Skeletal muscle cell (primary cell): ENCODE data around the gene GAS1.

ENCODE experiments used
- DNase-seq: peaks from one replicate; pipeline ENCODE4 v3.0.0-alpha.2; 2010; ENCODE audit warnings: low read depth
- H3K4me3 ChIP-seq: 2 replicates; pipeline ENCODE4 v1.5.1; 2011; ENCODE audit warnings: low read depth, mild to moderate bottlenecking, control low read depth, low read length, moderate library complexity

Gene GAS1

GRCh38 chr9:86966852-86967511 is 19.7 kb upstream of the GAS1 start:
- no peak for DNase-seq
- H3K4me3 ChIP-seq: no peak overlapping the region

- no peak overlapping the region for H3K4me3 ChIP-seq
- DNase-seq: no peak
These were observed 18.5 kb upstream of the GAS1 start for GRCh38 chr9:86965636-86966395.

GRCh38 chr9:86962692-86963091 is 15.4 kb upstream of the GAS1 start:
- no peak for DNase-seq
- H3K4me3 ChIP-seq: no peak overlapping the region

- no peak overlapping the region for H3K4me3 ChIP-seq
- no peak for DNase-seq
These were observed 13.6 kb upstream of the GAS1 start for GRCh38 chr9:86960938-86961337.

DNA sequence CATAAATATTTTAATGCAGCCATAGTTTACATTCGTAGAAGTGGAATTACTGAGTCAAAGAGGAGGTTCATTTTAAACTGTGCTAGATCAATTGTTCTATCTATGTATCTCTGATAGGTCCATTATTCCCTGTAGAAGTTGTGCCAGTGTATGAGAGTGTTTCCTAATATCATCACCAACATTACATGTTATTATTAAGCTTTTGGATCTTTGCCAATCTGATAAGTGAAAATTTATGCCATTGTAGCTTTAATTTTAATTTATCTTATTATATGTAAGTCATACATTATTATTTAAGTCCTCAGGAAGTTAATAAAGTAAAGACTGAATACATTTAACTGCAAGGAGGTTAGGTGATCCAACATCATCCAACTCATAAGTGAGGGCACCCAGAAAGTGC is 10.9 kb upstream of the GAS1 start:
- H3K4me3 ChIP-seq: no peak overlapping the region

GRCh38 chr9:86955561-86955960 is 8.3 kb upstream of the GAS1 start:
- H3K4me3 ChIP-seq: no peak overlapping the region
- no peak for DNase-seq

More for the DNA sequence above, 10.9 kb upstream of the GAS1 start:
- no peak for DNase-seq

- no peak overlapping the region for H3K4me3 ChIP-seq
These were observed 7.7 kb upstream of the GAS1 start for GRCh38 chr9:86955042-86955441.

GRCh38 chr9:86953181-86953580 is 5.9 kb upstream of the GAS1 start:
- H3K4me3 ChIP-seq: no peak overlapping the region
- no peak for DNase-seq

More at GRCh38 chr9:86955042-86955441, 7.7 kb upstream of the GAS1 start:
- DNase-seq: no peak

GRCh38 chr9:86948074-86948929 is 996 bp upstream of the GAS1 start:
- H3K4me3 ChIP-seq: peak overlapping the region; percentile 41
- DNase-seq: peak; percentile 56

- peak; percentile 44 for DNase-seq
- peak overlapping the region; percentile 79 for H3K4me3 ChIP-seq
These were observed 833 bp downstream of the GAS1 start for GRCh38 chr9:86946201-86947145.

DNA sequence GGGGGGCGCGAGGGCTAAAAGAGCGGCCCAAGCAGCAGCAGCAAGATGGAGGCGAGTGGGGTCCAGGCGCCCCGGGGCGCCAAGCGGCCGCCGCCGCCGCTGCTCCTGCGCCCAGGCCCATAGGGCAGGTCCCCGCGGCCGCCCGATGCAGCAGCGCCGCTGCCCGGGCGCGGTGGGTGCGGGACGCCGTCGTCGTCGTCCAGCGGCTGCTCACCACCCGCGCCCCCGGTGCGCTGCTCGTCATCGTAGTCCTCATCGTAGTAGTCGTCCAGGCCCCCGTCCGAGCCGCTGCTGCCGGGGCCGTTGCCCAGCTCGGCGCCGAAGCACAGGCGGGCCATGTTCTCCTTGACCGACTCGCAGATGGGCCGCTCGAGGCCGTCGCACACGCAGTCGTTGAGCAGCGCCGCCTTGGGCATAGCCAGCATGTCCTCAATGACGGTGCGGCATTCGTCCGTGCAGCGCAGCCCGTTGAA is 1.5 kb downstream of the GAS1 start:
- H3K4me3 ChIP-seq: peak overlapping the region; percentile 79

GRCh38 chr9:86944796-86945727 is 2.2 kb downstream of the GAS1 start:
- peak overlapping the region; percentile 79 for H3K4me3 ChIP-seq

More for the DNA sequence above, 1.5 kb downstream of the GAS1 start:
- DNase-seq: no peak

GRCh38 chr9:86943201-86944113 is 3.8 kb downstream of the GAS1 start:
- H3K4me3 ChIP-seq: peak overlapping the region; percentile 79
- no peak for DNase-seq

More at GRCh38 chr9:86944796-86945727, 2.2 kb downstream of the GAS1 start:
- no peak for DNase-seq

GRCh38 chr9:86942281-86943200 is 4.8 kb downstream of the GAS1 start:
- H3K4me3 ChIP-seq: no peak overlapping the region
- no peak for DNase-seq

- no peak for DNase-seq
These were observed 6.1 kb downstream of the GAS1 start for GRCh38 chr9:86941197-86941596.

GRCh38 chr9:86940774-86941173 is 6.5 kb downstream of the GAS1 start:
- DNase-seq: no peak
- H3K4me3 ChIP-seq: no peak overlapping the region

More at GRCh38 chr9:86941197-86941596, 6.1 kb downstream of the GAS1 start:
- H3K4me3 ChIP-seq: no peak overlapping the region
